MM.1S (cell line): ENCODE measurements around the gene KRT10.
"Not testable (repeated sequence)": the region's sequence is repeated elsewhere in the genome, so short reads cannot be mapped to it uniquely, and the experiment has no call there.

ENCODE experiments used
- DNase-seq: peaks from one replicate; pipeline ENCODE4 v3.0.0-alpha.2; 2015
- H2AFZ ChIP-seq: fragments of 300-600 bp; sonication (generic); 2 replicates; pipeline ENCODE4 v1.6.0; 2016; ENCODE audit warnings: antibody characterized with exemption, low read length
- H3F3A ChIP-seq: fragments of 300-600 bp; sonication (generic); 2 replicates; pipeline ENCODE4 v1.6.1; 2016; ENCODE audit warnings: mild to moderate bottlenecking, antibody characterized with exemption, low read length, moderate library complexity, mixed read lengths; ENCODE audit not compliant: insufficient read depth
- H3K27ac ChIP-seq: fragments of 300-600 bp; sonication (generic); 2 replicates; pipeline ENCODE4 v1.5.1; 2016; ENCODE audit warnings: mild to moderate bottlenecking, low read length
- H3K27me3 ChIP-seq: fragments of 300-600 bp; sonication (generic); replicated peaks from 2 replicates; pipeline ENCODE4 v1.6.0; 2016; ENCODE audit warnings: low read length; ENCODE audit not compliant: insufficient read depth
- H3K36me3 ChIP-seq: fragments of 300-600 bp; sonication (generic); replicated peaks from 2 replicates; pipeline ENCODE4 v1.6.1; 2016; ENCODE audit warnings: mild to moderate bottlenecking, low read length, mixed read lengths; ENCODE audit not compliant: insufficient read depth
- H3K4me1 ChIP-seq: fragments of 300-600 bp; sonication (generic); 2 replicates; pipeline ENCODE4 v1.6.1; 2016; ENCODE audit warnings: low read length, mixed read lengths
- H3K4me2 ChIP-seq: fragments of 300-600 bp; sonication (generic); 2 replicates; pipeline ENCODE4 v1.6.0; 2016; ENCODE audit warnings: low read depth, low read length
- H3K4me3 ChIP-seq: fragments of 300-600 bp; sonication (generic); 2 replicates; pipeline ENCODE4 v1.5.1; 2016; ENCODE audit warnings: low read length, mixed read lengths
- H3K79me2 ChIP-seq: fragments of 300-600 bp; sonication (generic); 2 replicates; pipeline ENCODE4 v1.6.1; 2016; ENCODE audit warnings: mixed run types, low read length, mixed read lengths
- H3K9ac ChIP-seq: fragments of 300-600 bp; sonication (generic); 2 replicates; pipeline ENCODE4 v1.6.1; 2016; ENCODE audit warnings: low read length, mixed read lengths
- H3K9me2 ChIP-seq: fragments of 300-600 bp; sonication (generic); replicated peaks from 2 replicates; pipeline ENCODE4 v1.6.1; 2016; ENCODE audit warnings: mild to moderate bottlenecking, low read length, mixed read lengths; ENCODE audit not compliant: insufficient read depth
- H3K9me3 ChIP-seq: fragments of 300-600 bp; sonication (generic); replicated peaks from 2 replicates; pipeline ENCODE4 v1.6.1; 2016; ENCODE audit warnings: mild to moderate bottlenecking, low read length, mixed read lengths; ENCODE audit not compliant: insufficient read depth
- H4K20me1 ChIP-seq: fragments of 300-600 bp; sonication (generic); 2 replicates; pipeline ENCODE4 v1.6.1; 2016; ENCODE audit warnings: mild to moderate bottlenecking, low read length, moderate library complexity, mixed read lengths; ENCODE audit not compliant: insufficient read depth
- EZH2 ChIP-seq: fragments of 300-600 bp; sonication (generic); optimal IDR thresholded peaks from 2 replicates; pipeline ENCODE3; 2017; ENCODE audit warnings: low read depth, mild to moderate bottlenecking, antibody characterized with exemption, low read length, mixed read lengths
- EZH2phosphoT487 ChIP-seq: fragments of 300-600 bp; sonication (generic); IDR thresholded peaks from 2 replicates; pipeline ENCODE4 v1.6.1; 2018; ENCODE audit warnings: antibody characterized with exemption, low read length
- TF ChIP-seq, protein P1 (sequence below): fragments of 300-600 bp; sonication (generic); IDR thresholded peaks from 2 replicates; pipeline ENCODE4 v1.5.1; 2016; ENCODE audit warnings: antibody characterized with exemption, low read length, mixed read lengths

The KRT10 gene

DNA sequence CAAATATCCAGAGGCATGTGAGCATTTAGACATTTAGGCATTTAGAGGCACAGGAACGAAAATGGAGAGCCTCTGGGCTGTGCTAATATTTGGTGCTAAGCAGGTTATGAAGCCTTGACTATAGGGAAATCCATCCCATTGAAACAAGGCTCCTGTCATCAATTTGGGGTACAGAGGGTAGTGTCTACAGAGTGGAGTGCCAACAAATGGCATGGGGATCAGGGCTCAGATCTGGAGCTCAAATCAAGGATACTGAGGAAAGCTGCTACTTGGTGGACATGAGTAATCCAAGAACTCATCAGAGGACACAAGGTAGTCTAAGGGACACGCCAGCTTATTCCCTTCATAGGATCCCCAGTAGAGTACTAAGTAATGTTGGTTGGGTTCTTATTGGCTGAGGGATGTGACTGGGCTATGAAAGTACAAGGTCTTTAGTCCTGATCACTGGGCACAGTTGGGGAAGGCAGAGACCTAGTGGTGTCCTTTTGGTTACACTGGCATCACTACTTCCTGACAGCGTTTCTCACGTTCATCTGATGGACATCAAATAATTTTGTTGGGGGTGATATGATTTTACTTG lies 5.2 kb downstream of the KRT10 start:
- no peaks in the 10 kb centered on the region for H4K20me1 ChIP-seq
- no peak overlapping the region for H3K9ac ChIP-seq
- TF ChIP-seq, protein P1, sequence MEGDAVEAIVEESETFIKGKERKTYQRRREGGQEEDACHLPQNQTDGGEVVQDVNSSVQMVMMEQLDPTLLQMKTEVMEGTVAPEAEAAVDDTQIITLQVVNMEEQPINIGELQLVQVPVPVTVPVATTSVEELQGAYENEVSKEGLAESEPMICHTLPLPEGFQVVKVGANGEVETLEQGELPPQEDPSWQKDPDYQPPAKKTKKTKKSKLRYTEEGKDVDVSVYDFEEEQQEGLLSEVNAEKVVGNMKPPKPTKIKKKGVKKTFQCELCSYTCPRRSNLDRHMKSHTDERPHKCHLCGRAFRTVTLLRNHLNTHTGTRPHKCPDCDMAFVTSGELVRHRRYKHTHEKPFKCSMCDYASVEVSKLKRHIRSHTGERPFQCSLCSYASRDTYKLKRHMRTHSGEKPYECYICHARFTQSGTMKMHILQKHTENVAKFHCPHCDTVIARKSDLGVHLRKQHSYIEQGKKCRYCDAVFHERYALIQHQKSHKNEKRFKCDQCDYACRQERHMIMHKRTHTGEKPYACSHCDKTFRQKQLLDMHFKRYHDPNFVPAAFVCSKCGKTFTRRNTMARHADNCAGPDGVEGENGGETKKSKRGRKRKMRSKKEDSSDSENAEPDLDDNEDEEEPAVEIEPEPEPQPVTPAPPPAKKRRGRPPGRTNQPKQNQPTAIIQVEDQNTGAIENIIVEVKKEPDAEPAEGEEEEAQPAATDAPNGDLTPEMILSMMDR, result no peak
- TF ChIP-seq EZH2phosphoT487, result no peak
- no peak for TF ChIP-seq EZH2
- no peak for DNase-seq
- no peak overlapping the region for H2AFZ ChIP-seq
- peaks cover 10% of the 10 kb centered on the region; the same call in 1 of the 2 replicates for H3K79me2 ChIP-seq
- H3K4me1 ChIP-seq, result 0 out of 2 replicates have a peak, but pooled peaks cover 8% of the 10 kb centered on the region
- H3F3A ChIP-seq, result peaks cover 21% of the 10 kb centered on the region
- no peaks in the 10 kb centered on the region for H3K9me2 ChIP-seq
- no peaks in the 10 kb centered on the region for H3K27me3 ChIP-seq
- H3K4me2 ChIP-seq, result no peak overlapping the region
- no peak overlapping the region for H3K27ac ChIP-seq
- H3K9me3 ChIP-seq, result no peaks in the 10 kb centered on the region
- no peak overlapping the region for H3K4me3 ChIP-seq
- H3K36me3 ChIP-seq, result no peaks in the 10 kb centered on the region

DNA sequence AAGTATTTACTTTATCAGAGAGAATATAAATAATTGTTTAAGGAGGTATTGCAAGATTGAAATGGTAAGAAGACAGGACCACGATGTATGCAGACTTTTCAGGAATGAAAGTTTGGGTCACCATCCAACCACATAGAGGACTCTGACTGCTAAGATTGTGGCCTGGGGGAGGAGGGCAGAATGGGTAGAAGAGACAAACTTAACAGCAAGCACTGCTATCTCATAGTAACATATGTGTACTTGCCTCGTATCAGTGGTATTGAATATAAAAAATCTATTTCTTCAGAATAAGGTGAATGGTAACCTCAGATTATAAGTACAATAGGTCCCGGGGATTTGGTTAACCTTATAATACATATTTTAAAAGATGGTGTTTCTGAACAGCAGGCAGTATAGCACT lies 5.8 kb downstream of the KRT10 start:
- Histone ChIP-seq H2AFZ (no peak overlapping the region), H3K27ac (no peak overlapping the region), H3K36me3 (no peaks in the 10 kb centered on the region), H3K9me3 (no peaks in the 10 kb centered on the region), H3K4me1 (0 out of 2 replicates have a peak, but pooled peaks cover 8% of the 10 kb centered on the region), H3K9ac (no peak overlapping the region), H3K4me2 (no peak overlapping the region), H3F3A (peaks cover 21% of the 10 kb centered on the region), H3K27me3 (no peaks in the 10 kb centered on the region), H3K79me2 (peaks cover 10% of the 10 kb centered on the region; the same call in 1 of the 2 replicates), H3K9me2 (no peaks in the 10 kb centered on the region), H4K20me1 (no peaks in the 10 kb centered on the region), H3K4me3 (no peak overlapping the region)
- TF ChIP-seq EZH2 (no peak), EZH2phosphoT487 (no peak)
- TF ChIP-seq, protein P1, result no peak
- DNase-seq, result no peak

DNA sequence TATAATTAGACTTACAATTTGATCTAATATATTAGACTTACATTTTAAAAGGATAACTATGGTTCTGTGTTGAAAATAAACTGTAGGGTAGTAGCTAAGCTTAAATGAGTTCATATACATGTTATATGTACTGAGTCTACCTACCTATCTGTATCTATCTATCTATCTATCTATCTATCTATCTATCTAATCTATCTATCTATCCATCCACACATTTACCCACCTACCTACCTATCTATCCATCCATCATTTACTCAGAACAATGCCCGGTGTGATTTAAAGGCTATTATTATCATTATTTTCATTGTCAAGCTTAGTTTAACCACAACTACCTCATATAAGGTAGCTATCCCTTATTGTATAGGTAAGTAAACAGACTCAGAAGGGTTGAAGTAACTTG lies 7.0 kb downstream of the KRT10 start:
- Histone ChIP-seq H3K9me2 (no peaks in the 10 kb centered on the region), H3K4me3 (no peak overlapping the region), H3K27me3 (no peaks in the 10 kb centered on the region), H3K27ac (no peak overlapping the region), H3K79me2 (peaks cover 10% of the 10 kb centered on the region; the same call in 1 of the 2 replicates), H3K36me3 (no peaks in the 10 kb centered on the region), H3K9ac (no peak overlapping the region), H2AFZ (no peak overlapping the region), H3K4me1 (0 out of 2 replicates have a peak, but pooled peaks cover 8% of the 10 kb centered on the region), H3K4me2 (no peak overlapping the region), H3F3A (peaks cover 21% of the 10 kb centered on the region), H4K20me1 (no peaks in the 10 kb centered on the region), H3K9me3 (no peaks in the 10 kb centered on the region)
- no peak for DNase-seq
- no peak for TF ChIP-seq EZH2
- TF ChIP-seq, protein P1, result no peak
- TF ChIP-seq EZH2phosphoT487, result no peak

DNA sequence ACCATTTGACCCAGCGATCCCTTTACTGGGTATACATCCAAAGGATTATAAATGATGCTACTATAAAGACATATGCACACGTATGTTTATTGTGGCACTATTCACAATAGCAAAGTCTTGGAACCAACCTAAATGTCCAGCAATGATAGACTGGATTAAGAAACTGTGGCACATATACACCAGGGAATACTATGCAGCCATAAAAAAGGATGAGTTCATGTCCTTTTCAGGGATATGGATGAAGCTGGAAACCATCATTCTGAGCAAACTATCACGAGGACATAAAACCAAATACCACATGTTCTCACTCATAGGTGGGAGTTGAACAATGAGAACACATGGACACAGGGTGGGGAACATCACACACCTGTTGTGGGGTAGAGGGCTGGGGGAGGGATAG lies 7.8 kb downstream of the KRT10 start:
- H3K4me3 ChIP-seq, H2AFZ ChIP-seq, H3K27ac ChIP-seq, H3K27me3 ChIP-seq, H4K20me1 ChIP-seq, H3K9me3 ChIP-seq, H3K4me1 ChIP-seq, DNase-seq, H3K9me2 ChIP-seq, H3K79me2 ChIP-seq, H3K9ac ChIP-seq, H3K4me2 ChIP-seq, H3K36me3 ChIP-seq: not testable (repeated sequence)
- H3F3A ChIP-seq, result peaks cover 15% of the 10 kb centered on the region
